HG03064 (cell line): ENCODE results near the gene ITIH1.

Experiments used
- ATAC-seq: cut with Tn5 transposase; IDR thresholded peaks from one replicate; pipeline ENCODE4 v1.9.1; 2021; ENCODE audit warnings: low read depth; ENCODE audit not compliant: unreplicated experiment

Gene ITIH1

DNA sequence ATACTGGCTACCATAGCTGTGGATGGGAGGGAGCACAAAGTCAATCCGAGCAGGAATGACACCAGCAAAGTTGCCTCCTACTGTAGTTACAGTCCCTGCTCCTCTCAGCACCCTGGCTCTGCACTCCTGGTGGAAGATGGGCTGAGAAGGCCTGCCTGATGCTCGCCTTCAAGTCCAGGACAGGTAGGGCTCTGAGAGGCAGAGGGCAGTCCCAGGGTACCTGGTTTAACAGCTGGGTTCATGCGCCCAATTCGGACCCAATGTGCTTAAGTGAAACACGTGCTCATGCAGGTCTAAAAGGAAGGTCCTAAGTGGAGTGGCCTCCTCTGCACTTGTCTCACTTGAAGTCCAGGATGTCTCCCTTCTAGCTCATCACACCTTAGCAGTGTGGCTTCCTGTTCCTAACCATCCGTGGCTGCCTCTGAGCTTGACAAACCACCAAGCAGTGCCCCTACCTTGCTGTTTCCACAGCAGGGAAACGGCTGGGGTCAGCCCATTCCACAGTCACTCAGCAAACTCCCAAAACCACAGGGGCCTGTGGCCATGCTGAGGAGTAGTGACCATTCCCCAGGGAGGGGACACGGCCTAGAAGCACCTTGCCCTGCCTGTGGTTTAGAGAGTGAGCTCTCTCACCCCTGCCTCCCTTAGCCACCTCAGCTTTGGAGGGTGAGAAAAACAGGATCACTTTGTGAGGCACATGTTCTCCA is 61.3 kb downstream of the ITIH1 start:
- ATAC-seq, result no peak

DNA sequence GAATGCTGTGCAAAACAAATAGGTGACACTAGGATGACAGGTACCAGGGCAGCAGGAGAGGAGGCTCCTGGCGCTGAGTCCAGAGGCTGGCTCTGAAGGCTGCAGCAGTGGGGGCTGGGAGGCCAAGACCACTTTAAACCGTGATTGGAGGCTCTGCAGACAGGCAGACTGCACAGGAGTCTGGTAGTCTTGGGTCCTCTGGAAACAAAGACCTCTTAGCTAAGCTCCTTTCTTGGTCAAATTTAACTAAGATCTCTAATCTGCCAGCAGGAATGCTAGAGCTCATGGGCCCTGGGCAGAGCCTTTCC is 61.8 kb downstream of the ITIH1 start:
- ATAC-seq, result no peak

DNA sequence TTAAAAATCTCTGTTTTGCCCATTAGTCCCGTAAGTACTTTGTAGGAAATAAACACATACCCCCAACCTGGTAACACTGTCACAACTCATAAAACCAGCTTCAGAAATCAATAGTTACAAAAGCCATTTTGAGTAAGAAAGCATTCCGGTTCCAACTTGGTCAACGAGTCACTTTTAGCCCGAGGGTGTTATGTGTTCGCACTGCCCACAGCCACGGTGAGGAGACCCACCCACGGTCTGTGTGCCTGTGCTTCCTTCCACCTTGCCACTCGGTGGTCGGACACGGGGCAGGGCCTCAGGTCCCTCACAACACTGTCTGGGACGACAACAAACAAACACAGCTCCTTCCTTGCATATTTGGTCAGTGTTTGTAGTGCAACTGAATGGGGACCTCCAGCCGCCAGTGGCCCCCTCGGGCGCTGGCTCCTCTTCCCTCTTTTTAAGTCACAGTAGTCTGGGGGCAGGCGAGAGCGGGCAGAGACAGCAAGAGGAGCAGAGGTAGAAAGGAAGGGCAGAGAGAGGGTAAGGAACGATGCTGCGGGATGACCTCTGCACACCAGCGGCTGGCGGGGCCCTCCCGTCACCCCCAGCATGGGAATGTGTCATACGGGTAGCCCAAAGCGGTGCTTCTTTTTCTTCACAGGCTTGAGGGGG is 62.6 kb downstream of the ITIH1 start:
- no peak for ATAC-seq

DNA sequence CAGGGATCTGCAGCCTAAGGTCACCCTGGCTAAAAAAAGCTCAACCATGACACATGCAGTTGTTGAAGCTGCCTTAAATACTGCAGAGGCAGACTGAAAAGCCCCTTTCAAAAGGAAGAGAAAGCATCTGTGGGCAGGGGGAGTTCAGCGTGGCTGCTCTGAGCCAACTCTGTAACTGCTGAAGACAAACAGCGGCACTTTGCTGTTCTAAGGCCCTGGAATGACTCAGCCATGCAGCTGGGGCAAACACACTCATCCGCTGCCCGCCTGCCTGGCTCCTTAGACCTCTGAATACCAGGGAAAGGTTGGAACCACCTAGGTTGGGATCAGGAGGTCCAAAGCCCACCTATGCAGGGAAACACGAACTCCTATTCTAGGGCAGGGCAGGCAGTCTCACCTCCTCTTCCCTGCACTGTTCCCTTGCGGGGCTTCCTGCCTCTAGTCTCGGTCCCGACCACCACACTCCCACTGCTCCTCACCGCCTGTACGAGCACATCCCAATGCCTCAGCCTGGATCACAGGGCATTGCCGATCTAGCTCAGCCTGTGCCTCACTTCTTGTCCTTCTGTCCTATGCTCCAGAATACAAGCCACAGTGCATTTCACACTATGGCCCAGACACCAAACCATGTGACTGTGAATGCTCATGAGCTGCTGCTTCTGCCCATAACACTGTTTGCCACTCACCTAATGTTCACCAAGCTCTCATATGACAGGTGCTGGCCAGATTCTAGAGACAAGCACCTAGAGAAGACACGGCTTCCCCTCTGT is 64.0 kb downstream of the ITIH1 start:
- ATAC-seq, result no peak
